Prostate gland (tissue), 2 donors: ENCODE measurements around the gene HOXB5. TPM values are rescaled to one million over a fixed set of nuclear protein-coding genes. Genes with fewer than 3 reads are reported as not detected.

Experiments used
- DNase-seq: peaks from one replicate; pipeline ENCODE4 v3.0.0-alpha.2; 2019; ENCODE audit warnings: low spot score
- H3K27ac ChIP-seq, 2 donors: fragments of 200-600 bp; sonication (generic); 2 replicates each; pipeline ENCODE4 v1.5.1; 2017 to 2019
- H3K27me3 ChIP-seq: fragments of 200-600 bp; sonication (generic); replicated peaks from 2 replicates; pipeline ENCODE4 v1.5.1; 2019; ENCODE audit not compliant: insufficient read depth
- H3K36me3 ChIP-seq, 2 donors: fragments of 200-600 bp; sonication (generic); 1 replicate in 1 of 2; 2 replicates in 1 of 2; pipeline versions ENCODE4 v1.5.1 to v1.8.1; 2017 to 2019
- H3K4me1 ChIP-seq: fragments of 200-600 bp; sonication (generic); replicated peaks from 2 replicates; pipeline ENCODE4 v1.5.1; 2019
- H3K4me3 ChIP-seq, 2 donors: fragments of 200-600 bp; sonication (generic); 2 replicates each; pipeline ENCODE4 v1.5.1; 2017 to 2019
- H3K9me3 ChIP-seq: fragments of 200-600 bp; sonication (generic); 2 replicates; pipeline ENCODE4 v1.5.1; 2017
- POLR2A ChIP-seq: fragments of 450-650 bp; IDR thresholded peaks from one replicate; pipeline ENCODE4 v1.6.1; 2016; ENCODE audit warnings: antibody characterized with exemption, mild to moderate bottlenecking
- POLR2AphosphoS5 ChIP-seq: sonication (generic); formaldehyde crosslinking; IDR thresholded peaks from one replicate; pipeline ENCODE4 v1.6.1; 2017; ENCODE audit warnings: antibody characterized with exemption
- WGBS: methylation state at CpG from one replicate; pipeline ENCODE4 v1.1.5; 2018; 5-methylcytosine and 5-hydroxymethylcytosine counted together
- intact Hi-C: fragments of 100-400 bp; cut with DNase I; formaldehyde crosslinking; loops from one replicate; pipeline ENCODE4 v1.14.2; 2022
- total RNA-seq, 2 donors: library from RNA; depleted of rRNA; stranded (reverse); fragments of >200 nt; gene quantifications; one replicate each; pipeline ENCODE4 v1.1.0, GENCODE V29; 2016
- TF ChIP-seq, protein P1 (sequence below), 4 experiments: fragments of 200-600 bp in 2 of 4; fragments of 450-650 bp in 2 of 4; sonication (generic) in 2 of 4; IDR thresholded peaks; 1 replicate in 3 of 4; 2 replicates in 1 of 4; pipeline ENCODE4 v1.5.1; 2016 to 2019; ENCODE audit warnings: antibody characterized with exemption in 4 of 4, mild to moderate bottlenecking in 2 of 4, moderate library complexity in 2 of 4

The HOXB5 gene
- total RNA-seq, 2 donors from 2014 or later: 0.36 to 1.1 TPM

DNA sequence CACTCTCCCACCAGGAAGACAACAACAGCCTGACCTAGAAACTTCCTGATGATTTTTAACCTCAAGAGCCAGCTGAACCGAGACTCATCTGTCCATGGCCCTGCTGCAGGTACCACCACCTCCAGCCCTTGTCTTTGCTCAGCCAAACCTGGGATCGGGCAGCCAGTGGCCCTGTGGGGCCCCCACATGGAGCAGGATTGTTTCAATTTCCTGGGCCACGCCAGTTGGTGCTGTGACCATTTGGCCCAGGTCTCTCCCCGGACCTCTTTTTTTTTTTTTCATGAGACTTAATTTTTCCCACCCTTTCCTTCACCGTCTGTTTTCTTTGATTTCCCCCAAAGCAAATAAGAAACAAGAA lies 40.4 kb downstream of the HOXB5 start:
- WGBS: 91% methylated on average over 5 of the region's 5 CpGs
- intact Hi-C loops: no loop called here
- no peaks in the 10 kb centered on the region for H3K36me3 ChIP-seq
- TF ChIP-seq, protein P1, sequence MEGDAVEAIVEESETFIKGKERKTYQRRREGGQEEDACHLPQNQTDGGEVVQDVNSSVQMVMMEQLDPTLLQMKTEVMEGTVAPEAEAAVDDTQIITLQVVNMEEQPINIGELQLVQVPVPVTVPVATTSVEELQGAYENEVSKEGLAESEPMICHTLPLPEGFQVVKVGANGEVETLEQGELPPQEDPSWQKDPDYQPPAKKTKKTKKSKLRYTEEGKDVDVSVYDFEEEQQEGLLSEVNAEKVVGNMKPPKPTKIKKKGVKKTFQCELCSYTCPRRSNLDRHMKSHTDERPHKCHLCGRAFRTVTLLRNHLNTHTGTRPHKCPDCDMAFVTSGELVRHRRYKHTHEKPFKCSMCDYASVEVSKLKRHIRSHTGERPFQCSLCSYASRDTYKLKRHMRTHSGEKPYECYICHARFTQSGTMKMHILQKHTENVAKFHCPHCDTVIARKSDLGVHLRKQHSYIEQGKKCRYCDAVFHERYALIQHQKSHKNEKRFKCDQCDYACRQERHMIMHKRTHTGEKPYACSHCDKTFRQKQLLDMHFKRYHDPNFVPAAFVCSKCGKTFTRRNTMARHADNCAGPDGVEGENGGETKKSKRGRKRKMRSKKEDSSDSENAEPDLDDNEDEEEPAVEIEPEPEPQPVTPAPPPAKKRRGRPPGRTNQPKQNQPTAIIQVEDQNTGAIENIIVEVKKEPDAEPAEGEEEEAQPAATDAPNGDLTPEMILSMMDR (IDR thresholded peaks at IDR 0.05): no peak
- no peak for TF ChIP-seq POLR2AphosphoS5
- no peak for TF ChIP-seq POLR2A
- no peaks in the 10 kb centered on the region for H3K4me1 ChIP-seq
- H3K9me3 ChIP-seq: no peaks in the 10 kb centered on the region
- no peak overlapping the region for H3K27ac ChIP-seq
- no peaks in the 10 kb centered on the region for H3K27me3 ChIP-seq
- no peak for DNase-seq
- no peak overlapping the region for H3K4me3 ChIP-seq

DNA sequence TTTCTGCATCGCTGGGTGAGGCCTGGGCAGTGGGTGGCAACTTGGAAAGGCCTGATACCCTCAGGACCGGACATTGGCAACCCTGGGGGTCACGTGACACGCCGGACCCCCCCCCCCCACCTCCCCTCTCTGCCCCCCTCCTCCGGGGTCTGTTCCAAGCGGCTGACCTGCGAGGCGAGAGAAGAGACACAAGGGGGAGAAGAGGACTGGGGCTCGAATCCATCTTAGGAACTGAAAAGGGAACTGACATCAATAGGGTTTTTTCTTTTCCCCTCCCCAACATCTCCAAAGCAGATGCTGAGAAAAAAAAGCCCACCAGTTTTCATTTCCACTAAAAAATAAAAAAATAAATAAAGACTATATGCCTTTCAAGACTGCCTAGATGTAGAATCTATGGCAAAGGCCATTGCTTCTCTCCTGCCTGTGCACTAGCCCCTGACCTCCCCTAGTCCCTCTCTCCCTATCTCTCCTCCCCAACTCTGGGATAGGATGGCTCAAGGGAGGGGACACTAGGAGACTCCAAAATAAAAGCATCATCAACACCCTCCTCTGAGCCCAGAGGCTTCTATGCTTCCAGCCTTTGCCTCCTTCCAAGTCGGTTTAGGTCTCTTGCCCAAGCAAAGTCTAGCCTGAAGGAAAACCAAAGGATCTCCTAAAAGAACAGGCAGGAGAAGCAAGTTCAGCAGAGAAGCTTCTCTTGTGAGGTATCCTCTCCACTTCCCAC lies 41.0 kb downstream of the HOXB5 start:
- H3K27ac ChIP-seq: no peak overlapping the region
- H3K4me1 ChIP-seq: no peaks in the 10 kb centered on the region
- H3K9me3 ChIP-seq: no peaks in the 10 kb centered on the region
- TF ChIP-seq, protein P1 (IDR thresholded peaks at IDR 0.05): no peak
- no peak for TF ChIP-seq POLR2AphosphoS5
- no peak for TF ChIP-seq POLR2A
- 70% methylated on average over 11 of the region's 11 CpGs for WGBS
- H3K36me3 ChIP-seq: no peaks in the 10 kb centered on the region
- H3K4me3 ChIP-seq: no peak overlapping the region
- H3K27me3 ChIP-seq: no peaks in the 10 kb centered on the region
- DNase-seq: no peak
- intact Hi-C loops: no loop called here

- Histone ChIP-seq H3K4me1 (no peaks in the 10 kb centered on the region), H3K4me3 (no peak overlapping the region), H3K36me3 (no peaks in the 10 kb centered on the region), H3K27ac (no peak overlapping the region), H3K9me3 (no peaks in the 10 kb centered on the region), H3K27me3 (no peaks in the 10 kb centered on the region)
- 87% methylated on average over 47 of the region's 47 CpGs for WGBS
- TF ChIP-seq POLR2AphosphoS5 (no peak), POLR2A (no peak)
- TF ChIP-seq, protein P1 (IDR thresholded peaks at IDR 0.05): no peak
- intact Hi-C loops: no loop called here
- DNase-seq: no peak
Measured at GRCh38 chr17:48551596-48552465, 41.7 kb downstream of the HOXB5 start.

GRCh38 chr17:48551214-48551555 lies 42.4 kb downstream of the HOXB5 start:
- TF ChIP-seq, protein P1 (IDR thresholded peaks at IDR 0.05): no peak
- TF ChIP-seq POLR2A: no peak
- TF ChIP-seq POLR2AphosphoS5: no peak
- intact Hi-C loops: no loop called here
- Histone ChIP-seq H3K27ac (no peak overlapping the region), H3K27me3 (no peaks in the 10 kb centered on the region), H3K4me3 (no peak overlapping the region), H3K36me3 (no peaks in the 10 kb centered on the region), H3K9me3 (no peaks in the 10 kb centered on the region), H3K4me1 (no peaks in the 10 kb centered on the region)
- WGBS: 90% methylated on average over 19 of the region's 19 CpGs
- DNase-seq: no peak
